WTC11 (cell line): Measurements from ENCODE around the gene PPCDC.

Experiments used
- CTCF ChIP-seq: fragments of 200-600 bp; IDR thresholded peaks from 2 replicates; pipeline ENCODE4 v1.8.0; 2022; ENCODE audit warnings: antibody characterized with exemption
- KAT7 ChIP-seq: sonication (generic); formaldehyde crosslinking; IDR thresholded peaks from 2 replicates; pipeline ENCODE4 v1.8.1; 2023; ENCODE audit warnings: missing genetic modification reagents, mild to moderate bottlenecking, borderline replicate concordance
- NFYB ChIP-seq: sonication (generic); formaldehyde crosslinking; conservative IDR thresholded peaks from 2 replicates; pipeline ENCODE4 v1.8.0; 2022; ENCODE audit warnings: low read depth, missing genetic modification reagents
- SP1 ChIP-seq: sonication (generic); formaldehyde crosslinking; conservative IDR thresholded peaks from 2 replicates; pipeline ENCODE4 v1.8.1; 2022; ENCODE audit warnings: missing genetic modification reagents
- TF ChIP-seq, protein P1 (sequence below): fragments of 250-450 bp; sonication (Bioruptor Pico); conservative IDR thresholded peaks from 2 replicates; pipeline ENCODE4 v1.9.0; 2021; ENCODE audit warnings: mild to moderate bottlenecking

GRCh38 chr15:75051191-75051608 is 27.8 kb downstream of the PPCDC start:
- TF ChIP-seq CTCF (no peak), NFYB (CRISPR knock-in tag) (no peak), SP1 (CRISPR knock-in tag) (no peak), KAT7 (CRISPR knock-in tag) (no peak)
- TF ChIP-seq, protein P1, sequence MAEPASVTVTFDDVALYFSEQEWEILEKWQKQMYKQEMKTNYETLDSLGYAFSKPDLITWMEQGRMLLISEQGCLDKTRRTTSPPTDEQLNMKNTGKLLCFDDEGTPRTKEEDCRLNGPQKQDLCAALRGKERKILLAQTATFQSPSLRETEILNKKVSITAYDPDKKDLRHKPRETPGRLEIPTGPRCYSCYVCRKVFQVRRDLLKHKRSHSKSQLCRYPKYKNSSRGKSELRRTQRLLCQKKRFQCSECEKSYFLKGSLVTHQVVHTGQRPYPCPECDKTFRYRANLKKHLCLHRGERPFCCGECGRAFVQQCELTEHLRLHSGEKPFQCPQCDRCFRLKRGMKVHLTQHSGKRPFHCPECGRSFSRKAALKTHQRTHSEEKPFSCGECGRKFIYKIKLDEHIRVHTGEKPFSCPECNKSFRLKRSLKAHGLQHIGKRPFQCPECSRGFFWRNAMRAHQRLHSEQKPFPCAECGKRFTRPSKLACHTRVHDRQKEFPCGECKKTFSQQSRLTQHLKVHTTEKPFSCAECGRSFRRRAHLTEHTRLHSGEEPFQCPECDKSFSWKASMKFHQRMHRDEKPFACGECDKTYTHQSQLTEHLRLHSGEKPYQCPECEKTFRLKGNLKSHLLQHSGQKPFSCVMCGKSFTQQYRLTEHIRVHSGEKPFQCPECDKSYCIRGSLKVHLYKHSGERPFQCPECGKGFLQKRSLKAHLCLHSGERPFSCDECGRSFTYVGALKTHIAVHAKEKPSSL (CRISPR knock-in tag) = no peak
